ENCODE results near the gene GATAD1. TPM values are rescaled to one million over a fixed set of nuclear protein-coding genes. Genes with fewer than 3 reads are reported as not detected.

The GATAD1 gene
- total and polyA plus RNA-seq, 2 of the 8 experiments (the other 6 are each of a cell fraction or from before 2014, with no cell fraction given), result 17.1 to 34.7 TPM

DNA sequence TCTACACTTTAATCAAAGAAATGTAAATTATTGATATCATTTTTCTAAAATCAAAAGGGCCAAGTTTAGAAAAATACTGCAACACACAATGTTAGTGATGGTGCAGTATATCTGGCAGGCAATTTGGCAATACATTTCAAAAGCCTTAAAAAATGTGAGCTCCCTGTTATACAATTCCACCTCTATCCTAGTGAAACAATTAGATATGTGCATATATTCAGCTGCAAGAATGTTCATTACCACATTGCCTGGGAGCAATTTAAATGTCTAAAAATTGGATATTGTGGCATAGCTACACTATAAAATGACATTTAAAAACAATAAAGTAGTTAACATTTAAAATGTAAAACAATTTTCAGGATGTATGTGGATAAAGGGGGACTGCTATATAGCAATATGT lies 40.5 kb downstream of the GATAD1 start:
- Histone ChIP-seq H2BK120ac (replicated peaks; ENCODE audit: low read depth, low read length) (no peak overlapping the region), H3K27me3 (replicated peaks in 1 of 4; ENCODE audit: control insufficient read depth in 3 of 4, extremely low read depth in 1 of 4, insufficient read depth in 3 of 4, low read length in 3 of 4) (no peaks in the 10 kb centered on the region), H2BK20ac (ENCODE audit: low read length) (no peak overlapping the region), H3K14ac (ENCODE audit: insufficient read length) (no peak overlapping the region), H3K23me2 (ENCODE audit: low read depth, low read length) (no peaks in the 10 kb centered on the region), H3K4me3 (ENCODE audit: extremely low read depth in 1 of 4, insufficient read depth in 2 of 4, low read depth in 3 of 4, low read length in 4 of 4) (no peak overlapping the region), H3K36me3 (ENCODE audit: control insufficient read depth in 2 of 4, insufficient read depth in 4 of 4, low read length in 3 of 4) (peaks cover 0 to 53% (median 17%) of the 10 kb centered on the region in 4 experiments; a peak in 6 of 8 replicates), H3K4me2 (ENCODE audit: insufficient read depth in 1 of 2, low read depth in 2 of 2, low read length in 2 of 2) (no peak overlapping the region), H4K20me1 (replicated peaks in 1 of 2; ENCODE audit: control insufficient read depth in 1 of 2, insufficient read depth in 2 of 2, low read length in 2 of 2) (no peaks in the 10 kb centered on the region), H3K27ac (ENCODE audit: low read depth, low read length) (no peak overlapping the region), H3K9me3 (ENCODE audit: insufficient read depth in 2 of 2, low read depth in 1 of 2, low read length in 1 of 2) (no peaks in the 10 kb centered on the region), H2BK15ac (ENCODE audit: low read length) (no peak overlapping the region), H4K5ac (ENCODE audit: insufficient read length, low read depth, low read length) (no peak overlapping the region), H4K8ac (ENCODE audit: extremely low read depth, insufficient read depth, low read length) (no peak overlapping the region), H2BK5ac (ENCODE audit: low read depth, low read length) (no peak overlapping the region), H3K4me1 (replicated peaks in 1 of 4; ENCODE audit: control insufficient read depth in 3 of 4, insufficient read depth in 4 of 4, low read length in 3 of 4) (no peaks in the 10 kb centered on the region), H2BK12ac (ENCODE audit: low read depth, low read length) (no peak overlapping the region), H3K18ac (ENCODE audit: extremely low read depth, low read length) (no peak overlapping the region), H3K4ac (replicated peaks; ENCODE audit: insufficient read length, low read depth, low read length) (no peak overlapping the region), H2AK5ac (ENCODE audit: low read depth, low read length) (no peak overlapping the region), H3K79me2 (ENCODE audit: control insufficient read depth in 1 of 2, insufficient read depth in 2 of 2, low read length in 2 of 2) (no peaks in the 10 kb centered on the region), H3K79me1 (ENCODE audit: low read depth, low read length) (no peaks in the 10 kb centered on the region), H3K23ac (ENCODE audit: insufficient read length) (no peak overlapping the region), H4K91ac (replicated peaks; ENCODE audit: insufficient read length, low read length) (no peak overlapping the region), H2AFZ (ENCODE audit: low read length) (no peak overlapping the region), H3K9ac (replicated peaks in 1 of 4; ENCODE audit: extremely low read depth in 1 of 4, low read depth in 3 of 4, low read length in 3 of 4) (no peak overlapping the region), H3K56ac (replicated peaks; ENCODE audit: insufficient read length, low read depth, low read length) (no peak overlapping the region)
- no peak for DNase-seq (ENCODE audit: low read depth in 1 of 2, low spot score in 2 of 2)
- ChIA-PET CTCF (ENCODE audit: partially characterized antibody) (interaction anchor here (1.0 kb wide), 1 partner anchor 27 kb away, joined by 4 read pairs; no protein-coding TSS in a partner anchor), POLR2A (ENCODE audit: partially characterized antibody) (no interaction called here)
- no peak for FAIRE-seq
- TF ChIP-seq RNF2 (IDR thresholded peaks at IDR 0.05; ENCODE audit: borderline replicate concordance, low read depth, low read length, missing control alignments, poor library complexity, severe bottlenecking), result no peak
- TF ChIP-seq CTBP2 (IDR thresholded peaks at IDR 0.05; ENCODE audit: borderline replicate concordance, insufficient read depth, insufficient read length, low read length), result no peak
- no peak for TF ChIP-seq BCL11A (IDR thresholded peaks at IDR 0.05; ENCODE audit: low read depth in 2 of 2, low read length in 2 of 2)
- TF ChIP-seq SUZ12 (IDR thresholded peaks at IDR 0.05; ENCODE audit: low read length), result no peak
- TF ChIP-seq POLR2A (IDR thresholded peaks at IDR 0.05; ENCODE audit: control extremely low read depth in 1 of 2, low read depth in 2 of 2, low read length in 2 of 2), result no peak
- TF ChIP-seq SP4 (IDR thresholded peaks at IDR 0.05; ENCODE audit: low read length), result no peak
- TF ChIP-seq MAFK (IDR thresholded peaks at IDR 0.05; ENCODE audit: low read depth, low read length), result no peak
- no peak for TF ChIP-seq RXRA (IDR thresholded peaks at IDR 0.05; ENCODE audit: insufficient read depth, low read depth, low read length)
- no peak for TF ChIP-seq JUND (IDR thresholded peaks at IDR 0.05; ENCODE audit: low read length)
- no peak for TF ChIP-seq SIX5 (IDR thresholded peaks at IDR 0.05; ENCODE audit: low read depth, low read length)
- no peak for TF ChIP-seq GTF2F1 (IDR thresholded peaks at IDR 0.05; ENCODE audit: borderline replicate concordance, low read depth, low read length)
- no peak for TF ChIP-seq RBBP5 (IDR thresholded peaks at IDR 0.05; ENCODE audit: borderline replicate concordance, low read depth, low read length)
- no peak for TF ChIP-seq ASH2L (IDR thresholded peaks at IDR 0.05; ENCODE audit: low read length)
- TF ChIP-seq RAD21 (IDR thresholded peaks at IDR 0.05 in 1 of 2, conservative IDR thresholded peaks at IDR 0.05 in 1 of 2; ENCODE audit: low read depth in 2 of 2, low read length in 2 of 2), result no peak
